Caki2 (cell line): ENCODE results near the gene CHKA. TPM values are rescaled to one million over a fixed set of nuclear protein-coding genes. Genes with fewer than 3 reads are reported as not detected.

ENCODE experiments used
- DNase-seq: peaks from one replicate; pipeline ENCODE4 v3.0.0-alpha.2; 2015; ENCODE audit warnings: low read depth
- in situ Hi-C: cut with HindIII; loops from 2 replicates; pipeline ENCODE4 v1.10.0; 2016; ENCODE audit warnings: low sequenced_read_pairs, low pct_unique_long_range_greater_than_20kb, mixed read lengths
- total RNA-seq: library from RNA; depleted of rRNA; stranded (reverse); fragments of >200 nt; shearing (Covaris generic); gene quantifications from 2 replicates; pipeline ENCODE4 v1.2.3, GENCODE V29; 2014; ENCODE audit warnings: low replicate concordance

The CHKA gene
- total RNA-seq, 1 experiment from 2014 or later = 24.0 TPM

- DNase-seq = peak; percentile 98
Measured at GRCh38 chr11:68012843-68013610, 108.2 kb downstream of the CHKA start.

DNA sequence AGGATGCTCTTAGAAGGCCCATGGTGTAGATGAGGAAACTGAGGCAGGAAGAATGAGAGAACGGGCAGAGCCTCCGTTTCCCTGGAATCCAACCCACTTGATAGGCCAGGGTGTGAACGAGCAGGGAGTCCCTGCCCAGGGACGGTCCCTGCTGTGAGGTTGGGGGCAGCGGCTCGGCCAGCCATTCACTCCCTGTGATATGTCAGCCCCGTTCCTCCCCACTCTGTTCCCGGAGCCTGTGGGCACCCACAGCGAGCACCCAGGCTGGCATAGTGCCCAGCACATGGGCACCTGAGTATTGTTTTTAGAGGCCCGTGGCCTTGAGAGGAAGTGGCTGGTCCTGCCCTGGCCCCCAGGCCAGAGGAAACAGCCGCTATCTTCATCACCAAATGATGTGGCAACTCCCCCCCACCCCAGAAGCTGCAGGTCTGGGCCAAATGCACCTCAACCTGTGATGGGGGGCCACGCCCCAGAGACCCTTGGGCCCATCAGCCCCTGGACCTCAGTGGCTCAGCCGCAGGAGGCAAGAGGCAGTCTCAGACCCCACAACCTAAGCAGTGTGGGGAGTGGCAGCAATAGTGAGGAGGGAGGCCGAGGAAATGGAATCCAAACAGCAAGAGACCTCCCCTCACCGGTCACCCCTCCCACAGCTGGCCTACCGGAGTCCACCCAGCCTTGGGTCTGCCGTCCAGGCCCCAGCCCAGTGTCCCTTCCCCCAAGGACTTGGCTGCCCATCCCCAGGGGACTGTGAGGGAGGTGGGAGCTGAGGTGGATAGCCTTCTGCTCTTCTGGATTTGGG is 108.9 kb downstream of the CHKA start:
- in situ Hi-C loops = no loop called here
- peak; percentile 65 for DNase-seq

More at GRCh38 chr11:68012843-68013610, 108.2 kb downstream of the CHKA start:
- in situ Hi-C loops = no loop called here

GRCh38 chr11:68011051-68011943 is 109.9 kb downstream of the CHKA start:
- DNase-seq = no peak
- in situ Hi-C loops = no loop called here

GRCh38 chr11:68010090-68011041 is 110.8 kb downstream of the CHKA start, which contains the start of gene ALDH3B1:
TSS of gene ALDH3B1 (plus strand) at chr11:68010327. CDS start at chr11:68015298, 4,971 bp downstream.
- in situ Hi-C loops = no loop called here

DNA sequence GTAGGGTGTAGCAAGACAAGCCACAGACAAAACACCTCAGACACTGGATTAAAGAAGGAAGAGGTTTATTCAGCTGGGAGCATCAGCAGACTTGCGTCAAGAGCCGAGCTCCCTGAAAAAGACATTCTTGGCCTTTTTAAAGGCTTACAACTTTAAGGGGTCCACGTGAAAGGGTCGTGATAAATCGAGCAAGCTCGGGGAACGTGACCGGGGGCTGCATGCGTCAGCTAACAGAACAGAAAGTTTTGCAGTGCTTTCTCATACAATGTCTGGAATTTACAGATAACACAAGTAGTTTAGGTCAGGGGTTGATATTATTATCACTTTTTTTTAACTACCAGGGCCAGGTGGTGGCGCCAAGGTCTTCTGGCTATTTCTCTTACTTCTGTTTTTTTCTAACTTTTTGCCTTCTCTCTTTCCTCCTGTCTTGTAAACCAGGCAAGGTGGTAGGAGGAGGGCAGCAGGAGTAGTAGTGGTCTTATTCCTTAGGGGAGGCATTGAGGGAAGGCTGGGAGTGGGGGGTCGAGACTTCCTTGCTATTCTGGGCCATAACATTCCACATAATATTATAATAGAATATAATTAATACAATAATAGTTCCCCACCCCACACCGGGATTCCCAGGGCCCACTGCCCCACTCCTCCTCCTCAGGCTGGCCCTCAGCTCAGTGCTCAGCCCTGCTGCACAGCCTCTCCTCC is 111.6 kb downstream of the CHKA start:
- in situ Hi-C loops = no loop called here
- peak; percentile 86 for DNase-seq

More at GRCh38 chr11:68010090-68011041, 110.8 kb downstream of the CHKA start, which contains the start of gene ALDH3B1:
- peak; percentile 95 for DNase-seq

GRCh38 chr11:68008381-68009337 is 112.5 kb downstream of the CHKA start:
- DNase-seq = peak; percentile 63
- in situ Hi-C loops = no loop called here

GRCh38 chr11:68007498-68008380 is 113.4 kb downstream of the CHKA start:
- no peak for DNase-seq
- in situ Hi-C loops = no loop called here

- DNase-seq = no peak
Measured at GRCh38 chr11:68006606-68007166, 114.5 kb downstream of the CHKA start.

DNA sequence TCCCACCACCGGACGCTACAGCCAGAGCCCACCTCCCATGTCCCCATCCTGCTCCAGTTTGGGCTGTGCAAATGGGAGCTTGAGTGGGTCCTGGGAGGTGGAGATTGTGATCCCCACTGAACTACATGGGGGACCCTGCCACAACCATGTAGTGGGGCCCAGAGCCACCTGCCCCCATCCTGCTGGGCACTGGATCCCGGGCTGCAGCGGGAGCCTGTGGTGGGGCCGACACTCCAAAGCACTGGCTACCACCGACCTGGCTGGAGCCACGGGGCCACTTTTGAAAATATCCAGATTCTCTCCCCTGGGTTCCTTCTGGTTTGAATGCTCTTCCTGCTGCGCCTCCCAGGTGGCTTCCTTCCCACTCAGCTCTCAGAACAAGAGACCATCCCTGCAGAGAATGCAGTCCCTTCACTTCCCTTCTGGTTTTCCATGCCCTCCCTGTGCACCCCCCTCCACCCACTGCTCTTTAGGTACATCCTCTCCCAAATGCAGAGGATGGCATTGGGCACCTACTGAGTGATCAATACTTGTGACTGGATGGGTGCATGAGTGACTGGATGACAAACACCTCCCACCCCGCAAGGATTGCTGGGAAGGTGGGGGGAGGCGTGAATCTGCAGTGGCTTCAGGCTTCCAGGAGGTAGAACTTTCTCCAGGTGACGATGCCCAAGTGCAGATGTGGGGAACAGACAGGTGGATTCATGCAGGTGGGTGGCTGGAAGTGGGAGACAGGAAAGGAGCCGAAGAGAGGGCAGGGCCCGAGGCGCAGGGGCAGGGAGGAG is 116.4 kb downstream of the CHKA start:
- DNase-seq = no peak
- in situ Hi-C loops = no loop called here

More at GRCh38 chr11:68006606-68007166, 114.5 kb downstream of the CHKA start:
- in situ Hi-C loops = no loop called here

- DNase-seq = peak; percentile 69
- in situ Hi-C loops = no loop called here
Measured at GRCh38 chr11:68003846-68004550, 117.2 kb downstream of the CHKA start, which contains the start of gene UNC93B1. TSS of gene UNC93B1 (minus strand) at chr11:68004097. CDS start at chr11:68004043, 54 bp downstream.

GRCh38 chr11:68002938-68003845 is 118.0 kb downstream of the CHKA start:
- in situ Hi-C loops = no loop called here
- no peak for DNase-seq
